Measurements from ENCODE around the gene MDM2. TPM values are rescaled to one million over a fixed set of nuclear protein-coding genes. Genes with fewer than 3 reads are reported as not detected.
A peak's percentile ranks its signal among the peaks of the same experiment; 100 is the strongest.
"Not testable (repeated sequence)": the region's sequence is repeated elsewhere in the genome, so short reads cannot be mapped to it uniquely, and the experiment has no call there.

The MDM2 gene
- total RNA-seq, 4 donors from 2014 or later = 75.9 to 99.6 (median 85.8) TPM

DNA sequence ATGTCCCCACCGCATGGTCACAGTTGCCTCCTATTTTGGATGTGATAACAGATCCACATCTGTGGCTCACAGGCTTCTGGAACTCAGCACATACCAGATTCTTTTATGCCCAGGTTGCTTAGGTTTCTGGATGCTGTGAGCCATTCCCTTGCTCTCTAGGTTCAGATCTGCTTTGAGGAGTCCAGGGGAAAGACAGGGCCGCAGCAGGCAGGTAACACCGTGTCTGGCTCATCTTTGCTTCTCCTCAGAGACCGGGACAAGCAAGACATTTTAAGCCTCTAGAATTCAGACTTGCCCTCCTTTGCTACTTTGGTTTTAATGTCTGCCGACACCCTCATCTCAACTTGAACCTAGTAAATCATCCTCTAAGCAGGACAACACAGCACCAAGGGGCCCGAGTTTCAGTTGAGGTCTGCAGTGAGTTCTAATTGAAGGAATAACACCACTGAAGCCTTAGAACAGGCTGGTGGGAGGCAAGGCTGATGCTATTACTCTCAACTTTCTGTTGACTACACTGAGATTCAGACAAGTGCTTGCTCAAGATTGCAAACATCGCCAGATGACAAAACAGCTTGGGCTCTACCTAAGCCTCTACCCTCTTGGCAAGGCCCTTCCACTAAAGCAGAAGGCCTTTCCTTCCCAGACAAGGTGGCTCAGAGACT lies 55.3 kb downstream of the MDM2 start:
- 69 to 94% methylated on average over 6 to 7 of the region's 7 CpGs for WGBS, 2 donors
- peak overlapping the region in 1 of 4 donors; percentile 12 for H3K27ac ChIP-seq
- no peaks in the 10 kb centered on the region for H3K27me3 ChIP-seq
- TF ChIP-seq POLR2A (IDR thresholded peaks at IDR 0.05) (no peak), EP300 (IDR thresholded peaks at IDR 0.05) (no peak)
- TF ChIP-seq, protein P1, sequence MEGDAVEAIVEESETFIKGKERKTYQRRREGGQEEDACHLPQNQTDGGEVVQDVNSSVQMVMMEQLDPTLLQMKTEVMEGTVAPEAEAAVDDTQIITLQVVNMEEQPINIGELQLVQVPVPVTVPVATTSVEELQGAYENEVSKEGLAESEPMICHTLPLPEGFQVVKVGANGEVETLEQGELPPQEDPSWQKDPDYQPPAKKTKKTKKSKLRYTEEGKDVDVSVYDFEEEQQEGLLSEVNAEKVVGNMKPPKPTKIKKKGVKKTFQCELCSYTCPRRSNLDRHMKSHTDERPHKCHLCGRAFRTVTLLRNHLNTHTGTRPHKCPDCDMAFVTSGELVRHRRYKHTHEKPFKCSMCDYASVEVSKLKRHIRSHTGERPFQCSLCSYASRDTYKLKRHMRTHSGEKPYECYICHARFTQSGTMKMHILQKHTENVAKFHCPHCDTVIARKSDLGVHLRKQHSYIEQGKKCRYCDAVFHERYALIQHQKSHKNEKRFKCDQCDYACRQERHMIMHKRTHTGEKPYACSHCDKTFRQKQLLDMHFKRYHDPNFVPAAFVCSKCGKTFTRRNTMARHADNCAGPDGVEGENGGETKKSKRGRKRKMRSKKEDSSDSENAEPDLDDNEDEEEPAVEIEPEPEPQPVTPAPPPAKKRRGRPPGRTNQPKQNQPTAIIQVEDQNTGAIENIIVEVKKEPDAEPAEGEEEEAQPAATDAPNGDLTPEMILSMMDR (IDR thresholded peaks at IDR 0.05) = no peak
- no peaks in the 10 kb centered on the region for H3K4me1 ChIP-seq
- H3K36me3 ChIP-seq = peaks cover 0 to 12% (median 0%) of the 10 kb centered on the region in 3 donors
- H3K4me3 ChIP-seq = no peak overlapping the region
- no peaks in the 10 kb centered on the region for H3K9me3 ChIP-seq
- no peak for DNase-seq (ENCODE audit: low spot score in 2 of 2)

DNA sequence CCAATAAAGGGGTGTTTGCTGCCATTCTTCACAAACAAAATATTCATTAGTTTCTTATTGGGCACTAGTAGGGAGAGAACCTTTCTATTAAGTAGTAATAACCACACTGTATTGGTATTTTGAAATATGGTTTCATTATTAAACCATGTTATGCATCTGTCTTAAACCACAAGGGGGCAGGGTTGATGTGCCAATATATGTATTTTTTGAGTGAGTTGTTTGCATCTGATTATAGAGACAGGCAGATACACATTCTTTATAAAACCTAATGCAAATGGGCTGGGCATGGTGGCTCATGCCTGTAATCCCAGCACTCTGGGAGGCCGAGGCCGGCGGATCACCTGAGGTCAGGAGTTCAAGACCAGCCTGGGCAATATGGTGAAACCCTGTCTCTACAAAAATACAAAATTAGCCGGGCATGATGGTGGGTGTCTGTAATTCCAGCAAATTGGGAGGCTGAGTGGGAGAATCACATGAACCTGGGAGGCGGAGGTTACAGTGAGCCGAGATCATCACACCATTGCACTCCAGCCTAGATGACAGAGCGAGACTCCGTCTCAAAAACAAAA lies 56.0 kb downstream of the MDM2 start:
- TF ChIP-seq, protein P1 (IDR thresholded peaks at IDR 0.05) = peak; percentile 41 to 63 (median 59)
- 68 to 69% methylated on average over 8 of the region's 8 CpGs for WGBS, 2 donors
- not testable (repeated sequence) for H3K9me3 ChIP-seq

DNA sequence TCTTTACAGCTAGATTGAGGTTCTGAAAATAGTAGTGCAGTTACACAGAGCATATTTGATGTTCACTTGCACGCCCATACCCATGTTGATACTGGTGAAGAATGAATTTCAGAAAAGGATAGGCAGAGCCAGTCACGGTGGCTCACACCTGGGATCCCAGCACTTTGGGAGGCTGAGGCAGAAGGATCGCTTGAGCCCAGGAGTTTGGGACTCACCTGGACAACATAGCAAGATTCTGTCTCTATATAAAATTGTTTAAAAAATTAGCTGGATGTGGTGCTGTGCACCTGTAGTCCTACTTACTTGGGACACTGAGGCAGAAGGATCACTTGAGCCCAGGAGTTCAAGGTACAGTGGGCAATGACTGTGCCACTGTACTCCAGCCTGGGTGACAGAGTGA lies 56.6 kb downstream of the MDM2 start:
- TF ChIP-seq EP300 (IDR thresholded peaks at IDR 0.05) (no peak), POLR2A (IDR thresholded peaks at IDR 0.05) (no peak)
- TF ChIP-seq, protein P1 (IDR thresholded peaks at IDR 0.05) = no peak
- Histone ChIP-seq H3K4me3 (no peak overlapping the region), H3K27ac (no peak overlapping the region), H3K4me1 (no peaks in the 10 kb centered on the region), H3K9me3 (no peaks in the 10 kb centered on the region), H3K27me3 (no peaks in the 10 kb centered on the region), H3K36me3 (peaks cover 0 to 15% (median 0%) of the 10 kb centered on the region in 3 donors)
- DNase-seq (ENCODE audit: low spot score in 2 of 2) = no peak
- WGBS, 2 donors = 94 to 95% methylated on average over 3 of the region's 3 CpGs

More for the DNA sequence above, 56.0 kb downstream of the MDM2 start:
- not testable (repeated sequence) for H3K4me3 ChIP-seq, H3K4me1 ChIP-seq, H3K27ac ChIP-seq, H3K27me3 ChIP-seq
- H3K36me3 ChIP-seq = peaks cover 0 to 15% (median 0%) of the 10 kb centered on the region in 3 donors
- DNase-seq (ENCODE audit: low spot score in 2 of 2) = peak in 1 of 2 donors; percentile 41

DNA sequence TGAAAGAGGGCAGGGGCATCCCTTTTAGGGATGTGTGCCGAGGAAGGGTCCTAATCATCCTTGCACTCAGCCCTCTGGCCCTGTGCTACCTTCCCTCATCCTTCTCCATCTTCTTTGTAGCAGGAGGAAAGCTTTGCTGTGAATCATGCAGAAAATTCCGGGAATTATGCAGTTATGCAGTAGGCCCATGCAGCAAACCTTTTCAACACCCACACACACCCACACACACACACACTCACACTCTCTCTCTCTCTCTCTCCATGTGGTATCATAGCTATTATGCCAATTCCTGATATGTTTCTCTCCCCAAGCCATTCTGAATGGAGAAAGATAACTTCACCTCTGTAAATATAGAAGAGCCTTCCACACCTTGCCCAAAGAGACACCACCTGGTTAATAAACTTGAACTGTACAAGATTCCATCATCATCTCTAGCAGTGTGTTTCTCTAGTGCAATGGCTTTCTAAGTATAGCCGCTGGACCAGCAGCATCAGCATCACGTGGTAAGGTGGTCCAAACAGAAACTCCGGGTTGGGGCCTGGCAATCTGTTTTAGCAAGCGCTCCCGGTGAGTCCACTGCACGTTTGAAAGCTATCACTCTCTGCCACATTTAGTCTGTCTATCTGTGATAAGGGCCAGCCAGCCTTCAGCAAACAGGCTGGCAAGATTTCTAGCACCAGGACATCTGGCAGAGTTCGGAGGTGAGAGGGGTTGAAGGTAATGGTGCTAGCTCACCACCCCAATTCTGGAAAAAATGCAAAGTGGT lies 57.6 kb downstream of the MDM2 start:
- WGBS, 2 donors = 75 to 80% methylated on average over 7 to 9 of the region's 9 CpGs
- Histone ChIP-seq H3K4me1 (no peaks in the 10 kb centered on the region), H3K9me3 (no peaks in the 10 kb centered on the region), H3K27ac (no peak overlapping the region), H3K4me3 (no peak overlapping the region), H3K27me3 (no peaks in the 10 kb centered on the region), H3K36me3 (peaks cover 0 to 15% (median 0%) of the 10 kb centered on the region in 3 donors)
- TF ChIP-seq, protein P1 (IDR thresholded peaks at IDR 0.05) = no peak
- TF ChIP-seq EP300 (IDR thresholded peaks at IDR 0.05) (no peak), POLR2A (IDR thresholded peaks at IDR 0.05) (no peak)
- no peak for DNase-seq (ENCODE audit: low spot score in 2 of 2)

DNA sequence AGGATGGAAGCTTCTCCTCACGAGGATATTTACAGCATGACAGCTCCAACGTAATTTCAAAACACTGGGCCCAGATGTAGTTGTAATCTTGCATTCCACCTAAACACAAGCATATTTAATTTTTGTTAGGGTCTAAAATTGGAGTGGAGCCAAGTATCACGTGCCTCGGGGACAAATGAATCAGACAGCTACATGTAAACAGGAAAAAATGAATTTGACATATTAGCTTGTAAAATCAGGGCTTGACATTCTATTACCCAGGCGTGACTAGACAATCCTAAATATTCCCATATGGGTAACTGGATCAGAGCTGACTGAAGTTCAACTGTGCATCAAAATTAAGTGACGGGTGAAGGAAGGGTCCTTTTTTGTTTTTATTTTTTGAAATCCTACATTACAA lies 59.0 kb downstream of the MDM2 start:
- Histone ChIP-seq H3K4me1 (no peaks in the 10 kb centered on the region), H3K36me3 (peaks cover 0 to 26% (median 0%) of the 10 kb centered on the region in 3 donors), H3K27ac (no peak overlapping the region), H3K9me3 (no peaks in the 10 kb centered on the region), H3K27me3 (no peaks in the 10 kb centered on the region), H3K4me3 (no peak overlapping the region)
- 47 to 50% methylated on average over 6 of the region's 6 CpGs for WGBS, 2 donors
- no peak for DNase-seq (ENCODE audit: low spot score in 2 of 2)
- no peak for TF ChIP-seq EP300 (IDR thresholded peaks at IDR 0.05)
- TF ChIP-seq, protein P1 (IDR thresholded peaks at IDR 0.05) = no peak
- no peak for TF ChIP-seq POLR2A (IDR thresholded peaks at IDR 0.05)

All from tibial nerve (tissue), 4 donors.